CD4-positive, alpha-beta T cell treated with Interleukin-21 for 1 hour (primary cell): Measurements from ENCODE around the gene TMEM39B.
"Not testable (repeated sequence)": the region's sequence is repeated elsewhere in the genome, so short reads cannot be mapped to it uniquely, and the experiment has no call there.

ENCODE experiments used
- DNase-seq: peaks from one replicate; pipeline ENCODE4 v3.0.0-alpha.2; 2020

The TMEM39B gene

GRCh38 chr1:32071758-32072621, 749 bp upstream of the TMEM39B start:
- no peak for DNase-seq

GRCh38 chr1:32073299-32074229, 825 bp downstream of the TMEM39B start:
- no peak for DNase-seq

GRCh38 chr1:32074841-32075240, 2.1 kb downstream of the TMEM39B start:
- no peak for DNase-seq

- DNase-seq, result no peak
Observed at GRCh38 chr1:32077451-32077850, 4.7 kb downstream of the TMEM39B start.

- no peak for DNase-seq
Observed at GRCh38 chr1:32082022-32082421, 9.3 kb downstream of the TMEM39B start.

GRCh38 chr1:32086381-32086780, 13.6 kb downstream of the TMEM39B start:
- not testable (repeated sequence) for DNase-seq

GRCh38 chr1:32091176-32091575, 18.4 kb downstream of the TMEM39B start:
- DNase-seq, result no peak

- DNase-seq, result no peak
Observed at GRCh38 chr1:32091591-32091990, 18.9 kb downstream of the TMEM39B start.

- DNase-seq, result no peak
Observed at GRCh38 chr1:32094746-32095521, 22.2 kb downstream of the TMEM39B start.

GRCh38 chr1:32099426-32099825, 26.7 kb downstream of the TMEM39B start:
- no peak for DNase-seq

- DNase-seq, result no peak
Observed at GRCh38 chr1:32100359-32100758, 27.6 kb downstream of the TMEM39B start.

- DNase-seq, result no peak
Observed at GRCh38 chr1:32100807-32101708, 28.3 kb downstream of the TMEM39B start.

GRCh38 chr1:32104127-32104526, 31.4 kb downstream of the TMEM39B start:
- no peak for DNase-seq

- no peak for DNase-seq
Observed at GRCh38 chr1:32105338-32105737, 32.6 kb downstream of the TMEM39B start.

- no peak for DNase-seq
Observed at GRCh38 chr1:32106663-32107275, 34.0 kb downstream of the TMEM39B start.

GRCh38 chr1:32107742-32108661, 35.3 kb downstream of the TMEM39B start, which contains the start of gene KPNA6:
Gene KPNA6 (plus strand): TSS chr1:32108056. CDS start chr1:32108131, 75 bp downstream.
- DNase-seq, result peak; percentile 96

GRCh38 chr1:32111040-32111623, 38.4 kb downstream of the TMEM39B start:
- DNase-seq, result no peak

- no peak for DNase-seq
Observed at GRCh38 chr1:32111789-32112188, 39.0 kb downstream of the TMEM39B start.

- DNase-seq, result peak; percentile 18
Observed at GRCh38 chr1:32112806-32113375, 40.2 kb downstream of the TMEM39B start.
